Femur (tissue), 1 donor: ENCODE results near the gene RUSC2.
"Not testable (repeated sequence)": the region's sequence is repeated elsewhere in the genome, so short reads cannot be mapped to it uniquely, and the experiment has no call there.

Experiments used
- DNase-seq: peaks from one replicate; pipeline ENCODE4 v3.0.0-alpha.2; 2017

RUSC2 gene

GRCh38 chr9:35526087-35526801 lies 36.3 kb downstream of the RUSC2 start:
- no peak for DNase-seq

- no peak for DNase-seq
These were observed 39.4 kb downstream of the RUSC2 start for GRCh38 chr9:35529161-35529823.

GRCh38 chr9:35533398-35533797 lies 43.5 kb downstream of the RUSC2 start:
- DNase-seq, result no peak

- DNase-seq, result not testable (repeated sequence)
These were observed 45.0 kb downstream of the RUSC2 start for GRCh38 chr9:35534921-35535320.

- no peak for DNase-seq
These were observed 48.0 kb downstream of the RUSC2 start for GRCh38 chr9:35537913-35538312.

GRCh38 chr9:35538361-35539234 lies 48.7 kb downstream of the RUSC2 start:
- DNase-seq, result peak; percentile 88
